T-helper 2 cell (primary cell): ENCODE measurements around the gene MBP.
A peak's percentile ranks its signal among the peaks of the same experiment; 100 is the strongest.

Experiments used
- DNase-seq, 5 experiments: peaks; one replicate each; pipeline versions ENCODE4 v3.0.0 to v3.0.0-alpha.2; 2012 to 2022
- total RNA-seq, 2 donors: gene quantifications; one replicate each; lab custom pipeline; 2026; lab: John Stamatoyannopoulos, UW

The MBP gene
- 142 to 212 reads per million in 2 donors for total RNA-seq

DNA sequence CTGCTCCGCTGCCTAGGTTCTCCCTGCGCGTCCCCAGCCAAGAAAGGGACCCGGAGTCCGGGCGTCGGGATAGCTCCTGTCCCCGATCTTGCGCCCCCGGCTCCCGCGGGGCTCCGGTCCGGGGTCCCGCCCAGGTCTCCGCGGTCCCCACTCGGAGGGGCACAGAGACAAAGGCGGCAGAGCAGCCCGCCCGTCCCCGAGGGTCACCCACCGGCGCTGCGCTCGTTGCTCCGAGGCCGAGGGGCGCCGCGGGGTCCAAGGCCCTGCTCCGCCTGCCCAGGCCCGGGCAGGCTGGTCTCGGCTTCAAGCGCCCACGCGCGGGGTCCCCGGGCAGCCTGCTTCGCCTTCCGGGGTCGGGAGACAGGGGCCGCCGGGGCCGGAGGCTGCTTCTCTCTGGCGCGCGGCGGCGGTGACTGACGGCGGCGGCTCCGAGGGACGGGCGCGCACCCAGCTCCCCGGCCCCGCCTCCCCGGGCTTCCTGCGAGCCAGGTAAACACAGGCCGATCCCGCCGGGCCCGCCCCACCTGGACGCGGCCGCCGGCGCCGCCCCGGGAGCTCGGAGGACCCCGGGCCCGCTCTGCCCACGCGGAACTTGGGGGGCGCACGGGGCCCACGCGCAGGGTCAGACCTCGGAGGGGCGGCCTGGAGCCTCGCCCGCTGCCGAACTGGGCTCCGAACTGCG is at the start of gene MBP:
MBP (minus strand) TSS at position 415 of the 682 bp plus-strand sequence. CDS start 27,522 bp downstream, outside the sequence.
- DNase-seq: peak; percentile 51 to 86 (median 60)

- DNase-seq: no peak
These were observed 49.5 kb upstream of the MBP start for GRCh38 chr18:77181950-77182707.

- no peak for DNase-seq
These were observed 46.0 kb upstream of the MBP start for GRCh38 chr18:77178559-77178958.

DNA sequence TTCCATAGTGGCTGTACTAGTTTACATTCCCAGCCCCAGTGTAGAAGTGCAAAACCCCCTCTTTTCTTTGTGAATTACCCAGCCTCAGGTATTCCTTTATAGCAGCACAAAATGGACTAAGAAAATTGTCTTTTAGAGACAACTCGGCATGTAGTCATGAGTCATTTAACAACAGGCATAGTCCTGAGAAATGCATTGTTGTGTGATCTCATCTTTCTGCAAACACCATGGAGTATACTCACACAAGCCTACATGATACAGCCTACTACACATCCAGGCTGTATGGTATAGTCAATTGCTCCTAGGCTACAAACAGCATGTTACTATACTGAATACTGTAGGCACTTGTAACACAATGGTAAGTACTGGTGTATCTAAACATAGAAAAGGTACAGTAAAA is 44.4 kb upstream of the MBP start:
- DNase-seq: peak in 1 of 5 experiments; percentile 6

DNA sequence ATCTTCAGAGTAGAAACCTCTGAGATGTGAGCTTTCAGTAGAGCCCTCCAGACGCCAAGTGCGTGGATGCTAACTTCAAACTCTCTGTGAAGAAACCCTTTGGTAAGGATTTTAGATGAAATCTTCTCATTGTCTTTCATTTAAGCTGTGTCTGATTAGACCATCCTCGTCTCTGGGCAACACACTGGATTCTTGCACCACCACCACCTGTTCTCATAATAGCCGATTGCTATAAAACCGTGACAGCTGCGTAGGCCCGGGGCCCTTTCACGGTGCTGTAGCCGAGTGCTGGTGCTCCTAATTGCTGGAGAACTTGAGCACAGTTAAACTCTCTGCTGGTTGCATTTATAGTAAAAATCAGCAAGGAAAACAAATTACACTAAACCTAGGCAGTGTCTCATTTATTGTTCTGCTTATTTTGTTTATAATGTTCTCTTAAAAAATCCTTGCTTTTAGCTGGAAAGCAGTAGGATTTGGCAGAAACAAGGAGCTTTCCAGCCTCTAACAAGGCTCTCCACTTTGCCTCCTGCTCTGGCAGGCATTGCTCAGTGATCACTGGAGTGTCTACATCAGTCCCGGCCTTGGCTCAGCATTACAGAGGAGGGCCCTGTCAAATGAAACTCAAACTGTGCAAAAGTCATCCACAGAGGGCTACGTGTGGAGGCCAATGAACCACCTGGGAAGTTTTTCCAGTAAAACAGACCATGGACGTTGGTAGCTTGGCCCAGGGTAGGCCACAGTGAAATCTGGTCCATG is 40.9 kb upstream of the MBP start:
- DNase-seq: no peak

DNA sequence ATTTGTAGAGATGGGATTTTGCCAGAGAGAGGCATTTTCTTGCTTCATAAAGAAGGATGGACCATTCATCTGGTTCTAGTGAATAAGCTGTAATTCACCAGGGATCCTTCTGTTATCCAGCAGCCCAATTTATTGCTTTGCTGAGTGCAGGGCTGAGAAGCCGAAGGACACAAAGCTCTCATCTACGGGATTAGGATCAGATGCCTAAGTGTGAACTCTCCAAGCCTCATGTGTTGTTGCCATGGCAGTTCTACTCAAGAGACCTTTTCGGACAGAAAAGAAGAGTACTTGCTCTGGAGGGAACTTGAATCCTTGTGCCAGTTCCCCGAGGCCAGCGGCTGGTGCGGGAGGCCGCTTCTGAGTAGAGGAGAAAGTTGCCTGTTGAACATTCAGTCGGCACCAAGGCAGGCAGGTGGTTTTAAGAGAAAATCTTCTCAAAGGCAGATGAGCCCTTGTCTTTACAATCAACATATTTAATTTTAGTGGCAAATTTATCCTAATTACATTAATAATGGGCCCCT is 38.4 kb upstream of the MBP start:
- no peak for DNase-seq

GRCh38 chr18:77168811-77169311 is 36.3 kb upstream of the MBP start:
- no peak for DNase-seq

DNA sequence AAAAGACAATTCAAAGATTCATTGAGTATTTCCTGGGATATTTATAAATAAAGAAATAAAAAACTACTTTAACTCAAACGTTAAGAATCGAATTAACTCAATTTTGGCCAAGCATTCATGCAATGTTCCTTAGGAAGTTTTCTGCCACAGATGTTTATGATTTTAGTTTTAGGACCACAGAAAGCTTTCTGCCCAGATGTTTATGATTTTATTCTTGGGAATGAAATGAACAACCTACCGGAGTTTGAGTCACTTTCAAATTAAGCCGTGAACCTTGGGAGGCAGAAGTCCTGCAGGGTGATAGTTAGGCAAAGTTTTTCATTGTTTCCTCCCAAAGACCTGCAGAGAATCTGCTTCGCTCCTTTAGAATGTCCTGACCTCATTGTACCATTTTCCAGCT is 34.7 kb upstream of the MBP start:
- no peak for DNase-seq

GRCh38 chr18:77166523-77166922 is 33.9 kb upstream of the MBP start:
- DNase-seq: no peak

- no peak for DNase-seq
These were observed 33.1 kb upstream of the MBP start for GRCh38 chr18:77165503-77166188.

DNA sequence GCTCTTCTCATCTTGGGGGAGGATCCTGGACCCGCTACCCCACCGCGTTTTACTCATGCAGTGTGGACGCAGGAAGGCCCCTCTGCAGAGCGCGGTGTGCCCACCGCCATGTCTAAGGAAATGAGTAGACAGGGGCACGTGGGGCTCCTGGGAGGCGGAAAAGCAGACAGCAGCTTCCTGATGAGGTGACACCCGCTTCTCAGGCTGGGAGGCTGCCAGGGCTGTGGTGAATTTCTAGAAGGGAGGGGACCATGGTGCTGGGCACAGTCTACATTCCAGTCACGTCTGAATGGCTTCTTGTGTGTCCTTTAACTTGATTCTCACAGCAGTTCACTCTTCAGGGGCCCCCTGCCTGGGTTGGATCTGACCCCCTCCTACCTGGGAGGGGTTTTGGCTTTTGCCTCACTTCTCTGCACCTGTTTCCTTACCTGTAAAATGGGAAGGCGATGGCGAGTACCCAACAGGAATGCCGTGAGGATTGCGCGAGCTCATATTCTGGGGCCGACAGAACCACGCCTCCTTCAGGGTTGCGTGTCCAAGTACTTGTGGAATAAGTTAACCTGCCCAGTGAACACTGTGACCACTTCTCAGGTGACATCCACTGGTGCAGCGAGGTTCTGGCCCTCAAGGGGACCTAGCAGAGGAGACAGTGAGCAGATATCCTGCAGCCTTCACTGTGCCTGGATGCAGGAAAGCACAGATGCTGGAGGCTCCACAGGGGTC is 32.3 kb upstream of the MBP start:
- DNase-seq: no peak

DNA sequence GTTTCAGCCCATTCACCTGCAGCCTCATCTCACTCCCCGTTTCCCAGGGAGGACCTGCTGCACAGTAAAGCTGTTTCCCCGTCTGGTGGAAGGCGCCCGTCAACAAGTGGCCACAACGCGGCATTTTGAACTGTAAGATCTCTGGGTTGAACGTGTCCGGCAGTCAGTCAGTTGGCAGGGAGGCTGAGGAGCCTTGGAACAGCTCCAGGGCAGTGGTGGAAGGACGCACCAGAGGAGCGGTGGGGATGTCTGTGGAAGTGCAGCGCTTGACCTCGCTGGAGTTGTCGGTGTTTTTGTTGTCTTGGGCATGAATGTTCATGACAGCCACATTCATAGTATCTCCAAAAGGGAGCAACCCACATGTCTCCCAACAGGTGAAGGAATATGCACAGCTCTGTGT is 31.4 kb upstream of the MBP start:
- DNase-seq: no peak

GRCh38 chr18:77162580-77162979 is 30.0 kb upstream of the MBP start:
- DNase-seq: no peak

DNA sequence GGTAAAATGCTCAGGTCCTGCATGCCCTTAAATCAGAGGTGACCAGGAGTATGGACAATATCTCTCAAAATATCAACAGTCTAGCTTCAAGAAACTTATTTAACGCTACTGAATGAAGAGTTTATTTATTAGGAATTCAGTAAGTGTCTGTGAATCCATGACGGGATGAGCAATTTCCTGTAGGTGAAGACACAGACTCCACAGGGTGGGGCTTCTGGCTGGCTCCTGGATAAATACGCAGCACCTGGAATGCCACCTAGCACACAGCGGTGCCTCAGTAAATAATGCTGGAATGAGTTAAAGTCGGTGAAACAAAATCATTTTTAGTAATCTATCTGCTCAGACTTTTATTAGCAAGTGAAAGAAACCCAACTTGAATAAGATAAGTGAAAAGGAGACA is 29.4 kb upstream of the MBP start:
- DNase-seq: no peak

- DNase-seq: no peak
These were observed 28.8 kb upstream of the MBP start for GRCh38 chr18:77161383-77161782.

DNA sequence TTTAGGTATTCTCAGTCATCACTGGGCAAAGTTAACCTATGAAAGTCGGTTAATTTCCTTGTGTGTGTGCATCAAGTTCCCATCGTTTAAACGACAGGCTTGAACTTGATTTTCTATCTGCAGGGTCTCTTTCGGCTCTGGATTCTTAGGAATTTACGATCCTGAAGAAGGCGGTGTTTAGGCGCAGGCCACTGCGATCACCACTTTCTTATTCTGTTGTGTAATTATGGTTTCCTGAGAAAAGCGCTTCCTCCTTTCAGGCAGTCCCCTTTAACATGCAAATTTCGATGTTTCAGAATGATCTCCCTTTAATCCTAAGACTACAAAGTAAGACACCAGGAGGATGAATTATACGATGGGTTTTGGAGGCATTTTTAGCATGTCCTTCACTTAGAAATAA is 27.9 kb upstream of the MBP start:
- DNase-seq: no peak

GRCh38 chr18:77157312-77157711 is 24.7 kb upstream of the MBP start:
- no peak for DNase-seq

GRCh38 chr18:77155031-77155430 is 22.4 kb upstream of the MBP start:
- no peak for DNase-seq

DNA sequence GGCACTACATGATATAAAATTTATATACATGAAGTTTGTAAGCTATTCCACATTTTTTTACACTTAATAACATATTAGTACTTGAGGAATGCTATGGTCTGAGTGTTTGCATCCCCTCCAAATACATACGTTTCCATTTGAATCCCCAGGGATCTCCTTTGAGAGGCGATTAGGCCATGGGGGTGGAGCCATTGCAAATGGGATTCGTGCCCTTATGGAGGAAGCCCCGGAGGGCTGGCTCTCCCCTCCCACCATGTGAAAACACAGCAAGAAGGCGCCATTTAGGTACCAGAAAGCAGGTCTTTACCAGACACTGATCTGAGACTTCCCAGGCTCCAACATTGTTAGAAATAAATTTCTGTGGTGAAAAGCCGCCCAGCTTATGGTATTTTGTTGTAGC is 20.8 kb upstream of the MBP start:
- no peak for DNase-seq

DNA sequence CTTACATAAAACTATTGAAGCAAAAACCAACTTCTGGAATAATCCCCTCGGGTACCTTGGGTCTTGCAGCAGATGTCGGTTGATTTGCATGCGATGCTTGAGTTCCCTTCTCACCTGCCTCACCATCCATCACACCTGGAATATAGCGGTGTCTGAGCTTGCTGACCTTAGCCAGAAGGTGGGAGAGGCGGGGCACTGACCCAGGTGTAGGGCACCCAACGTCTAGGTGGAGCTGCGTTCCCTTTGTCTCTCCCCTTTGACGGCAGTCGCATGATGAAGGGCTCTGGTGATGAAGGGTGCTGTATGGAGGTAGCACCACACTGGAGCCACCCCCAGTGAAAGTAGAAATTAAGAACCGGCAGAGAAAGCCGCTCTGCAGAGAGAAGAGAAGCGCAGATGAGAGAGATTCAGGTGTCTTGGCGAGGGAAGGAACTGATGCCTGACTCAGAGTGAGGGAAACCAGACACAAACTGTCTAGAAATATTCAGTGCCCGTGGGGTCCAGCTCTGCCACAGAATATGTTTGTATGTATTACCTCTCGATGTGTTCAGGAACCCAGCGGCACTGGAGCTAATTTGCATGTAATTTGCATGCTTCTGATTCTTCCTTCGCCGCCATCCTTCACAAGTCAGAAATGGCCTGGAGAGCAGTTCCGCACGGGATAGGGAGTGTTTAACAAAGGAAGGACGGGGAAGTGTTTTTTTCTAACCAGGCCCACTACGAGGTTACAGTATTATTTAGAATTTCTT is 19.4 kb upstream of the MBP start:
- DNase-seq: no peak
